Hematopoietic multipotent progenitor cell treated with erythropoietin and hydrocortisone succinate and interleukin-3 and kit ligand, for 4 days (in vitro differentiated cells): ENCODE data around the gene SKIDA1.
"Not testable (repeated sequence)": the region's sequence is repeated elsewhere in the genome, so short reads cannot be mapped to it uniquely, and the experiment has no call there.

Source experiments
- DNase-seq: peaks from one replicate; pipeline ENCODE4 v3.0.0-alpha.2; 2015

The SKIDA1 gene

GRCh38 chr10:21525367-21526187 is at the start of gene SKIDA1:
Gene SKIDA1 (minus strand): TSS chr10:21525682. CDS start chr10:21517822, 7,860 bp downstream.
- peak; percentile 96 for DNase-seq

- not testable (repeated sequence) for DNase-seq
Observed at GRCh38 chr10:21574514-21574913, 49.0 kb upstream of the SKIDA1 start.

- no peak for DNase-seq
Observed at GRCh38 chr10:21572578-21572977, 47.1 kb upstream of the SKIDA1 start.

GRCh38 chr10:21570761-21571521 is 45.5 kb upstream of the SKIDA1 start:
- no peak for DNase-seq

- DNase-seq = not testable (repeated sequence)
Observed at GRCh38 chr10:21558984-21559383, 33.5 kb upstream of the SKIDA1 start.

- no peak for DNase-seq
Observed at GRCh38 chr10:21556527-21556926, 31.0 kb upstream of the SKIDA1 start.

- no peak for DNase-seq
Observed at GRCh38 chr10:21552638-21553037, 27.2 kb upstream of the SKIDA1 start.

GRCh38 chr10:21547246-21547645 is 21.8 kb upstream of the SKIDA1 start:
- DNase-seq = no peak

- DNase-seq = not testable (repeated sequence)
Observed at GRCh38 chr10:21540701-21541100, 15.2 kb upstream of the SKIDA1 start.

GRCh38 chr10:21536874-21537273 is 11.4 kb upstream of the SKIDA1 start:
- DNase-seq = no peak

- DNase-seq = not testable (repeated sequence)
Observed at GRCh38 chr10:21535976-21536375, 10.5 kb upstream of the SKIDA1 start.

GRCh38 chr10:21535494-21535965 is 10.0 kb upstream of the SKIDA1 start:
- no peak for DNase-seq

GRCh38 chr10:21534604-21535493 is 9.4 kb upstream of the SKIDA1 start:
- DNase-seq = peak; percentile 86

GRCh38 chr10:21534280-21534586 is 8.8 kb upstream of the SKIDA1 start:
- DNase-seq = no peak

- peak; percentile 99 for DNase-seq
Observed at GRCh38 chr10:21533467-21534279, 8.2 kb upstream of the SKIDA1 start, which contains the start of gene MLLT10. Gene MLLT10 (plus strand): TSS chr10:21534232. CDS start chr10:21534645, 413 bp downstream.

- peak; percentile 49 for DNase-seq
Observed at GRCh38 chr10:21532694-21533466, 7.4 kb upstream of the SKIDA1 start.

GRCh38 chr10:21531164-21531563 is 5.7 kb upstream of the SKIDA1 start:
- peak; percentile 76 for DNase-seq

- DNase-seq = no peak
Observed at GRCh38 chr10:21530641-21531040, 5.2 kb upstream of the SKIDA1 start.

- DNase-seq = no peak
Observed at GRCh38 chr10:21530168-21530567, 4.7 kb upstream of the SKIDA1 start.

GRCh38 chr10:21529032-21529910 is 3.8 kb upstream of the SKIDA1 start:
- no peak for DNase-seq
